ENCODE measurements around the gene LMAN2L.
A peak's percentile ranks its signal among the peaks of the same experiment; 100 is the strongest.

The LMAN2L gene

DNA sequence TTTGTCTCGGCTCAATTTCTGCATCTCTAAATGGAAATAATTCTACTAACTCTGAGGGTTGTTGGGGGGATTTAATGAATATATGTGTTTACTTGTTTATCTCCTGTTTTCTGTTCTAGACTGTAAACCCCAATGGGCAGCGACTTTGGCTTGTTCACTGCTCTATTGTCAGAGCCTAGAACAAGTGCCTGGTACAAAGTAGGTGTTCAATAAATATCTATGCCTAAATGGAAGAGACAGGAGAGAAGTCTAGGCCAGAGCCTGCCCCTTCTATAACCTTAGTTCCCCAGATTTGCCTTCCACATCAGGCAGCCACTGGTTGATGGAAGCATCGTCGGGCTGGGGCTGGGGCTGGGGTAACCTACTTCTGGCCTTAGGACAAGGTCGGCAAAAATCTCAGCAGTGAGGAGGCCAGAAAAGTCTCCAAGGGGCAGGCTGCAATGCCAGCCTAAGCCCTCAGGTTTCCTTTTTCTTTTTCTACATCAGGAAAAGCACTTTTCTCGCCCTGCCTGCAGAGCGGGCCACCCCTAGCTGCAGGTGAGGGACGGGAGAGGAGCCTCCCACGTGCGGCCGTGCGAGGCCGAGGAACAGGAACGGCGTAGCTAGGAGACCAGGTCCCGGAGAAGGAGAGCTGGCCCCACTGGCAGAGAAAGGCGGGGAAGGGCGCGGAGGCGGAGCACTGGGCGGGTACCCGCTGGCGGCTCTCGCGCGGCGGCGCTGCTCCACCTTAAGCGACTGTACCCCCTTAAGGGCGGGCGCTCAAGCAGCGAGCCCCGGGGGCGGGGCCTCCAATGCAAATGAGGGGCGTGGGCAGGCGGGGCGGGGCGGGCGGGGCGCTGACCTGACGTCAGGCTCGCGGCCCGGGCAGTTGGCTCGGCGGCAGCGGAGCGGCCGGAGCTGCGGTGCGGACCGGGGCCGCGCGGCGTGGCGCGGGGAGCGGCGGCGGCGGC, 20.4 kb upstream of the LMAN2L start, which contains the start of gene CNNM4:
Gene CNNM4, plus strand, starts transcription at position 867 of the 950 bp plus-strand sequence. CDS start 98 bp downstream, outside the sequence.
- peak; percentile 90 to 93 for DNase-seq

DNA sequence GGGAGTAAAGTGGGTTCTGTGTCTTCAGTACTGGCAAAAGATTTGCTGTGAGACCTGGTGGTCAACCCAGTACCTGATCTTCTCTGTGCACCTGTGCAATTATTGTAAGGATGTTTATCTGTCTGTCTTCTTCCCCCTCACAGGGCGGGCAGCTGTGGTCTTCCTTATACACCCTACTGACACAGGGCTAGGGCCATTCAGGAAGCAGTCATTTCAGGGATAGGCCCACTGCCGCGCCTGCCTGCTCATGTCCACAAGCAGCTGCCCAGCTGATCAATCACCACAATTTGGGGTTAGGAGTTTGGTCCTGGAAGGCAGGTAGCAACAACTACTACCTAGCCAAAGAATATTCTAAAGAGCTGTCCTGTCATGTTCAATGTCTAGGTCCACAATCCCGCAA, 19.7 kb upstream of the LMAN2L start:
- no peak for DNase-seq

DNA sequence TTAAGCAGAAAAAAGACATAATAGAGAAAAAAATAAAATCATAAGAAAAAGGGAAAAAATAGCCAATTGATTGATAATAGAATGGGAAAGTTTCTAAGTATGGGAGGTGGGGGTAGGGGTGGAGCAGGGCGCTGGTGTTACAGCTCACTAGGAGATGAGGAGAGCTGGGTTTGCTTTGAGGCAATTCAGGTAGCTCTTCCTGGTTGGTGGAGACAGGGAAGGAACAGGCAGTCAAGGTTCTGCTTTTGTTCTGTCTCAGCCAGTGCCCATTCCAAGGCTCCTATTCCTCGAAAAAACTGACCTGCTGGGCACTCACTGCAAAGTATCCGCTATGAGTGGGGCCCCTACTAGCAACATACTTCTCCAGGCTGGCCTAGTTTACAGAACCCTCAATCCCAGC, 19.1 kb upstream of the LMAN2L start:
- no peak for DNase-seq

DNA sequence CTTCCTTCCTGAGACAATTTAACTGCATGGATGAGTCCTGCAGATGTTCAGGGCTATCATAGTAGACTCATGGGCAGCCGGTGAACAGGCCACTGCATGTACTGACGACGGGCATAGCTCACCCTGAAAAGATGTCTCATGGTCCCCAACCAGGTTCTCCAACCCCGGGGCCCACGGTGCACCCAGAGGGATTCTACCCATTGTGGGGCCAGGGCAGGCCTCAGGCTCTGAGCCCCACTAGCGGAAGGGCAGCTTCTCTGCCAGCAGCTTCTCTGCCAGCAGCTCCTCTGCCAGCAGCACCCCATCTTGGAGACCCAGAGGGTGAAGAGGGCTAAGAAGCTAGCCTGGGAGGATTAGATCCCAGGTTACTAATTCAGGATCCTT, 17.6 kb upstream of the LMAN2L start:
- no peak for DNase-seq

DNA sequence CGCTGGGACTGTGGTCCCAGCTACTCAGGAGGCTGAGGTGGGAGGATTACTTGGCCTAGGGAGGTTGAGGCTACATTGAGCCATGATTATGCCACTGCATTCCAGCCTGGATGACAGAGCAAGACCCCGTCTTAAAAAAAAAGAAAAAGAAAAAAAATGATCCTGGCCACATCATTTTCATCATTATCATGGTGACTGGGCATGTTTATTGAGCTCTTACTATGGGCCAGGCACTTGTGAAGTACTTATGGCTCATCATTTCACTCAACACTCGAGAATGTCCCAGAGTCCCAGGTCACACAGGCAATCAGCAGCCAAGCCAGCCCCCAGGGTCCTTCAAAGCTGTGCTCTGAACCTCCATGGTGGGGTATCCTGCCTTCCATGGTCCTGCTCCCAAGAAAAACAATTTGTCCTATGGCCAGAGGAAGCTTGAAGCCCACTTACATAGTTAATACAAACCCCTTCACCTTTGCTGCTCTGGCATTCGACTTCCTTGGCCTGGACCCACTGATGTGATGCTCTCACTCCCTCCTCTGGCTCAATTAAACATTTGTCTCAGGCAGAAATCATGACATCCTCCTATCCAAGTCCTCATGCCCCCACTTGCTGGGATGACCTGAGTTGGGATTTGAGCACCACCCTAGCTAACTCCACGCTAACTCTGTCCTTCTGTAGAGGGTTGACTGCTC, 17.1 kb upstream of the LMAN2L start:
- no peak for DNase-seq

DNA sequence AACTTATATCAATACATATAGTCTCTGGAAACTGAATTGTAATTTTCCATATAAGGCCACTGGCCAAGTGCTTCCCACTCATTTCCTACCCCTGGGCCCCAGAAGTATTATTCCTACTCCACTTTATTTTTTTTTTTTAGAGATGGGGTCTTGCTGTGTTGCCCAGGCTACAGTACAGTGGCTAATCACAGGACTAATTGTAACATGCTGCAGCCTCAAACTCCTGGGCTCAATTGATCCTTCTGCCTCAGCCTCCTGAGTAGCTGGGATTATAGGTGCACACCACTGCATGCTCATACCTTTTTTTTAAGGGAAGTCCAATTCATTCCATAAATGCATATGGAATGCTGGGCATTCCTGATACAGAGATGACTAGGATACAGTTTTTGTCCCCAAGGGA, 14.5 kb upstream of the LMAN2L start:
- DNase-seq: no peak

DNA sequence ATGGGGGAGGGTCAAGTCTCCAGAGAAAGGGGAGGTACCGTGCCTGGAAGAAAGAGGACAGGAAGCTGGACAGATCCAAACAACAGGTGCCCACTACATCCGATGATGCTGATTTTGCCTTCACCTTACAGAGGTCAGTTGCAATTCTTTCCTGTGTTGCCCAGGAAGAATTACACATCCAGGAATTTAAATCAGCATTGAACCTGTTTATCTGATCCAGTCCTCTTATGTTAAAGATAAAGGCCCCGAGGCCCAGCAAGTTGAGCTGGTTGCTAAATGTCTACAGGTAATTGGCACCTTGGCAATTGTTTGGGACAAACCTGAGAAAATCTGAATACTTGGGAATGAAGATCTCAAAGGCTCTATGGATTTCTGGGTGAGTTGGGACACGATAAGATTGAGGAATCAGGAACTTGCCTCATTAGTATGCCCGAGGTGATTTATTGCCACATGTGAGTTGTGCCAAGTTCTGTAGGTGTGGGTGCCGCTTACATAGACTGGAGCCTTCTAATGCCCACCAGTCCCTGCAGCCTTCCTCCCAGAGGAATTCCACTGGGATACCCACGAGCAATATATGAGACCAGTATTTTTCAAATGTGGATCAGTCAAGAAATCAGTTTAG, 13.9 kb upstream of the LMAN2L start:
- no peak for DNase-seq

DNA sequence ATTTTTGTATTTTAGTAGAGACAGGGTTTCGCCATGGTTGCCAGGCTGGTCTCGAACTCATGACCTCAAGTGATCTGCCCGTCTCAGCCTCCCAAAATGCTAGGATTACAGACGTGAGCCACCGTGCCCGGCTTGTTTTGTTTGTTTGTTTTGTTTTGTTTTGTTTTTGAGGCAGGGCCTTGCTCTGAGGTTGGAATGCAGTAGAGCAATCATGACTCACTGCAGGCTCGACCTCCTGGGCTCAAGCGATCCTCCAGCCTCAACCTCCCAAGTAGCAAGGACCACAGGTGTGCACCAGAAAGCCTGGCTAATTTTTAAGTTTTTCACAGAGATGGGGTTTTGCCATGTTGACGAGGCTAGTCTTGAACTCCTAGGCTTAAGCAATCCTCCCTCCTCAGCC, 11.9 kb upstream of the LMAN2L start:
- no peak for DNase-seq

DNA sequence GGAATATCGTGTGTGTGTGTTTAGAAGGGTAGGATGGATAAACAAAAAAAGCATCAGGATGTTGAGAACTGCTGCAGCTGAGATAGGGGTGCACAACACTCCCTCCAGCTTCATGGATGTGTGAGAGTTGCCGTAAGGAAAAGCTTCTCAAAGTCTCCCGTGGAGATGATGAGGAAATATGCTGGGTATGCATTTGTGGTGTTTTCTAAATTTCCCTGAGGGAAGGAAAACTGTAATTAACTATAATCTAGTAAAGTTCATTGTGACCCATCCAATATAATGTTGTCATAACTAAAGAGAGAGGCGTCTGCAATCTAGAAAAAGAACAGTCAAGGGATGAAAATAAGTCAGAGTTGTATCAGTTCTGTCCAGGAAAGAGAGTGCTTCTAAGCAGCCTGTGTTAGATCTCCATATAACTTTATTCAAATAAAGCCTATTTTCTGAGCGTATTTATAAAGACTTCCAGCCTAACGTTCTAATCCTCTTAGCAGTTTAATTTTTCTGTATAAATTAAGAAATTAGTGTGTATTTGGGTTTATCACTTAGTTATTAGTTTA, 7.3 kb upstream of the LMAN2L start:
- no peak for DNase-seq

DNA sequence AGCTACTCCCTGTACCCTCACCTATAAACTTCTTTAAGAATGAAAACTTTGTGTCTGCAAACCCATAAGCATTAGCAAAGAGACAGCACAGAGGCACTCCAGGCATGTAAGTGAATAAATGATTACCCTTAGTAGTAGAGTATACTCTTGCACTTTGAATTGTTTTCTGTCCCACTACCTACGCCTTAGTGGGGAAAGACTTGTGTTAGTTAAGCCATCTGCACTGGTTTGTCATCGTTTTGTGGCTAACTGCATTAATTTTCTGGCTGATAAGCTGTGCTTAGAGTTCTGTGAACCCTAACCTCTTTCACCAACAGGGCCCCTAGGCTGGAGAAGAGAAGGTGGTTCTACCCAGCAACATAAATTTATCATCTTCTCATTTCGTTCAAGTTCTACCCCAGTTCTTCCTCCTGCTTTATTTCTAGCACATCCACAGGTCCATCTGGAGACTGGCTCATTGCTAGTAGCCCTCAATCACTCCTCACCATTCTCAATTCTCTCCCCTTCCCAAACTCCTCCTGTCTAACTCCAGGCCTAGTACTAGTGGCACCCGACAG, 710 bp downstream of the LMAN2L start:
- no peak for DNase-seq

DNA sequence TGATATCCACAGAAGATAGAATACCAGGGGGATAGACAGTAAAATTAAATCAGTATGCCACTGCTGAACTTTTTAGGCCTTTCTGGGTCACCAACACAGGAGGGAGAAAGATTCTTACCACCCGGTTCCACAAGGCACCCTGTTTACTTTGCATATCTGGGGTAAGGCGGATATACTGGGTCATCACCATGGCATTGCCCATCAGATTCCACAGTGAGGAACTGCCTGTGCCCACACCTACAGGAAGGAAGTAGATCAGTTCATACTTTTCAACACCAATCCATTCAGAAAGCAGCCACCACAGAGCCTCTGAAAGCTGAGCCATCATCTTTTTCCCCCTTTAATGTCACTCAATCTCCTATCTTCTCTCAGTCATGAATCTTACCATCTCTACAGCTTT, 2.0 kb downstream of the LMAN2L start:
- DNase-seq: no peak

DNA sequence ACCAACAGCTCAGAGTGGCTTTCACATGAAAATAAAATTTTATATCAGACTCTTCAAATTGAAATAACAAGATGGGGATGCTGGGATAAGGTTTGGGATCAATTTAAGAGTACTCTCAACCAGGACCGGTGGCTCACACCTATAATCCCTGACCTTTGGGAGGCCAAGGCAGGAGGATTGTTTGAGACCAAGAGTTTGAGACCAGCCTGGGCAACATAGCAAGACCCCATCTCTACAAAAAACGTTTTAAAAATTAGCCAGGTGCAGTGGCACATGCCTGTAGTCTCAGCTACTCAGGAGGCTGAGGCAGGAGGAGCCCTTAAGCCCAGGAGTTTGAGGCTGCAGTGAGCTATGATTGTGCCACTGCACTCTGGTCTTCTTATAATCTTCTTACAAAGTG, 2.6 kb downstream of the LMAN2L start:
- DNase-seq: no peak

DNA sequence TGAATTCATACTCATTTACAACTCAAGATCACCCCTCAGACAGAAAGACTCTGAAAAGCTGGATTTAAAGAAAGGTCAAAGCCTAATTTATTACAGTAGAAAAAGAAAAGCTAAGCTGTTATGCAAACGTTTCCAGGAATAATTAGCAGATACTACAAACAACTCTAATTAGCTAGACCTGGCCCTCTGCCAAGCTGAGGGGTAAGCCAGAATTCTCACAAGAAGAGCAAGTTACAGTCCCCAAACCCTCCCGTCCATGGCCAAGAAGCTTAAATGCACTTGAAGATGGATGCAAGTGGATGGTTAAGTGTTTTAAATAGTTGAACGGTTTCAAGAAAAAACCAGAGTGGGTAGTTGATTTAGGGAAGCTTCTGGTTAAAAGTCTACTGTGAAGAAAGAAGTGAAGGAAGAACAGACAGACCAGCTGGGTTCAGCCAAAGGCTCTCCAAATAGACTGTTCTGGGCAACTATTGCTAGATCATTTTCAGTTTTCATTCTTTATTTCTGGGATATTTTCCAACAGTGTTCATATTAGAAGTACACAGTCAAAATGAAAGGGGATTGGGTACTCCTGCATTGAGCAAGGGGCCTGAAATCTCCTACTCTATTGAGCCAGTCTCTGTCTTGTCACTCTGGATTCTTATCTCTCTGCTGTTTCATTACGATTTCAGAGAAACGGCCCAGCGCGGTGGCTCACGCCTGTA, 4.8 kb downstream of the LMAN2L start:
- no peak for DNase-seq

DNA sequence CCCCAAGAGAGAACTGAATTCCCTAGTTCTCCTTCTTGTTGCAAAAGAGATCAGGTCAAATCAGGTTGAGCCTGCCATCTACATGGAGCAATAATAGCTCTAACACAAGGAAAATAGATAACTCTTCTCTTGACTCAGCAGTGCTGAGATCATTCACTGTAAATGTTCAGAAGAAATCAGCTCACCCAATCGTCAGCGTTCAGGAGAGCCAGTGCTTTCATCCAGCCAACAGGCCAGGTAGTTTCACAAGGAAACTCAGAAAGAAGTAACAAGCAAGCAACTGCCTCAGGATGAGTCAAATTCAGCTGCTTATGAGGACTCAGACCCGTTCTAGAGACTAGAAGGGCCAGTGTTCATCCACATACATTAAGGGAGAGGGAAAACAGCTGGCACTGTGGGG, 5.9 kb downstream of the LMAN2L start:
- no peak for DNase-seq

DNA sequence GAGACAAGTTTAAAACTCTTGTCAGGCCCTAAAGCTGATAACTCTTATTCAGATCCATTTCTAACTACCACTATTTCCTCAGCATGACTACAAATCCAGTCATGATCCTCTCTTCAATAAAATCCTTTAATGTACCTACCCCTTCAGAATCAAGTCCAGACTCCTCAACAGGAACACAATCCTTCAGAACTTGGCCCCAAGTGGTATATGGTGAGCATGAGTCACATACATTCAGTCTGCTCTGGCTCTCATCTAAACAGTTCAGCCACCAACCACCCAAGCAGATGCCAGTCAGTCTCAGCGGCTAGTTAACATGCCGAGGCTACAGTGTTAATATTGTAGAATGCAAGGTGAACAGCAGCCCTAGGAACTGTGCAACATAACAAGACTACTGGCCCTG, 9.7 kb downstream of the LMAN2L start:
- no peak for DNase-seq

DNA sequence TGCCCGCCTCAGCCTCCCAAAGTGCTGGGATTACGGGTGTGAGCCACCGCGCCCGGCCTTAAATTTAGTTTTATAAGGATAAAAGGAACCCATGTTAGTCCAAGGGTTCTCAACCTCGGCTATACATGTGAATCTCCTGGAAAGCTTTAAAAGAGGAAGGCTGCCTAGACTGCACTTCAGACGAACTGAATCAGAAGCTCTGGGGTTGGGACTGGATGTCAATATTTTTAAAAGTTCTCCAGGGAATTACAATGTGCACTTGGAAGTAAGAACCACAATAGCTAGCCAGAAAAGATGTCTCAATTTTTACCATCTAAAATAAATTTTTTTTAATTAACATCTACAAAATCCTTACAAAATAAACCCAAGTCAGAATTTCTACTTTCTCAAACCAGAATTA, 10.1 kb downstream of the LMAN2L start:
- DNase-seq: no peak

DNA sequence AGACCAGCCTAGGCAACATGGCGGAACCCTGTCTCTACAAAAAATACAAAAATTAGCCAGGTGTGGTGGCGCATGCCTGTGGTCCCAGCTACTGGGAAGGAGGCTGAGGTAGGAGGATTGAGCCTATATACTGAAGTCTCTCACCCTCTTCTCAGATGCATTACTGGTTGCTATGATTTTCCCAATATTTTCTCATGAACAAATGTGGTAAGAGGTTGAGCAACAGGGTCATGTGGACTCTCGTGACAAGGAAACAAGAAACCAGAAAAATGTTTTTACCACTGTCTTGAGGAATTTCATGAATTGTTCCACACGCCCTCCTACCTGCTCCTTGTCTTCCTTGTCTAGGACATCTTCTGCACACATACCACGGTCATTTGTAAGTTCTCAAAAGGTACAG, 12.4 kb downstream of the LMAN2L start:
- DNase-seq: no peak

DNA sequence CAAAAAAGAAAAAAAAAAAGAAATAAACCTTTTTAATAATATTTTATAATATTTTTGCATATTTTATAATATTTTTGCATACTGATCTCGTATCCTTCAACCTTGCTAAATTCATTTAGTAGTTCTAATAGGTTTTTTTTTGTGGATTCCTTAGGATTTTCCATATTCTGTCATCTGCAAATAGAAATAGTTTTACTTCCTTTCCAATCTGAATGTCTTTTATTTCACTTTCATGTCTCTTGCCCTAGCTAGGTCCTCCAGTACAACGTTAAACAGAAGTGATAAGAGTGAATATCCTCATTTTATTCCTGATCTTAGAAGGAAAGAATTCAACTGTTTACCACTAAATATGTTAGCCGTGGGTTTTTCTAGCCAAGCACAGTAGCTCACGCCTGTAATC, 13.7 kb downstream of the LMAN2L start:
- DNase-seq: no peak

DNA sequence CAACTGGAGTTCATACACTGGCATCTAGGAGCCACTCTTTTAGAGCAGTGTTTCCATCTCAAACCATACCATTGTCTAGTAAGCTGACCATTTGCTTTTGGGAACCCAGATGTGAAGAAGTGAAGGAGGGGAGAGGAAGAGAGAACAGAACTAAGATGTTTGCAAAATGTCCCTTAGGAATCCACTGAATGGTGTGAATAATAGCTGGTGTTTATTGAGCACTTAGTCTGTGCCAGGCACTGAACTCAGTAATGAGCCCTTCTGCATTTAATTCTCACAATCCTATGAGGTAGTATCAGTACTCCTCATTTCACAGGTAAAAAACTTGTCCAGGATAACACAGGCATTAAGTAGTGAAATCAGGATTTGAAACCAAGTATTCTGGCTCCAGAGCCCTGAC, 23.5 kb downstream of the LMAN2L start:
- no peak for DNase-seq

DNA sequence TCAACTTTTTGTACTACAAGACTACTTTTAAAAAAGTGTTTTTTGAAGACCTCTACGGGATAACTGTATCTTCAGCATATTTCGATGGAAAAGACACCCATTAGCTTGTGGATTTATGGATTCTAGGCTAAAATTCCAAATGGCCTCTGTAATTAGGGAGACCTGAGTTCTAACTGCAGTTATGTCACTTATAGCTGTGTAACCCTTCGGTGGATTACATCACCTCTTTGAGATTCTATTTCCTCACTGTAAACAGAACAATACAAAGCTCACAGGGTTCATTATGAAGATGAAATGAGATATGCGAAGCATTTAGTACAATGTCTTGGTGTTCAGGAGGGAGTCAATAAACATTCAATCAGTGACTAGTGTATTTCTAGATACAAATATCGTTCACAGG, 24.2 kb downstream of the LMAN2L start:
- no peak for DNase-seq

DNA sequence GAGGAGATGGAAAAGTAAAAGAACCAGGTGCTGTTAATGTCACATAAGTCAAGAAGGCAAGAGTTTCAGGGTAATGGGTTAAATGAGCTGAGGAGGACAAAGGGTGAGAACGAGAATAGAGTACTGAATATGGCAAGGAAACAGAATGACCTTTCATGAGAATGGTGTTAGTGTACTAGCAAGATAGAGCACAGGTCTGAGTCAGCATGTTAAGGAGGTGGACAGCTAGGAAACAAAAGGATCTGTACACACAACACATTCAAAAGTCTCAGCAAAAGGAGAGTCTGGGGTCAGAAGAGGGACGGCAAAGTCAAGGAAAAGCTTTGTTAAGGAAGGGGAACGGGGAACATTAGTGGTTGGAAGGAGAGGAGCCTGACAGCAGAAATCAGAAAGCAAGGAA, 28.9 kb downstream of the LMAN2L start:
- DNase-seq: no peak

DNA sequence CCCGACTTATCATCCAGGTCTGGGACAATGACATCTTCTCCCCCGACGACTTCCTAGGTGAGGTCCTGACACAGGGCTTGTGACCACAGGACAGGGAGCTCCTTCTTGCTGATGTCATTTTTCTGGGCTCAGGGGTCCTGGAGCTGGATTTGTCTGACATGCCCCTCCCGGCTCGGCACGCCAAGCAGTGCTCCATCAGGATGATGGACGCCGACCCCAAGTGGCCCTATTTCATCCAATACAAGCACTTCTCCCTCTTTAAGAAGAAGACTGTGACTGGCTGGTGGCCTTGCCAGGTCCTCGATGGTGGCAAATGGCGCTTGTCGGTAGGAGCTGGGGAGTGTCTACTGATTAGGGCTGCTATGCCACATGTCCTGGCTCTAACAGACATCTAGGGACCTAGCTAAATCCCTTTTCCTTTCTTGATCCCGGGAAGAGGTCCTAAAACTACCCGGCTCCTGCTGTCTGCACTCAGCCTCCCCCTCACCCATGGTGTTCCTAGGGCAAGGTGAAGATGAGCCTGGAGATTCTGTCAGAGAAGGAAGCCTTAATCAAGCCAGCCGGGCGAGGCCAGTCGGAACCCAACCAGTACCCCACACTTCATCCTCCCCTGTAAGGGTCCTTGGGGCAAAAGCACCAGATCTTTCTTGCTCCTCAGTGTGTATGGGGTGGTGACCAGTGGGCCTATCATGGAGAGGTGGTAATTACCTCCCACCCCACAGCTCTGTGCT, 36.7 kb downstream of the LMAN2L start:
- DNase-seq: no peak
